ENCODE measurements around the gene ZNF516. TPM values are rescaled to one million over a fixed set of nuclear protein-coding genes. Genes with fewer than 3 reads are reported as not detected.

Gene ZNF516
- polyA plus RNA-seq, 2 of the 4 experiments (the other 2 are of a cell fraction), result 3.9 to 4.9 TPM

DNA sequence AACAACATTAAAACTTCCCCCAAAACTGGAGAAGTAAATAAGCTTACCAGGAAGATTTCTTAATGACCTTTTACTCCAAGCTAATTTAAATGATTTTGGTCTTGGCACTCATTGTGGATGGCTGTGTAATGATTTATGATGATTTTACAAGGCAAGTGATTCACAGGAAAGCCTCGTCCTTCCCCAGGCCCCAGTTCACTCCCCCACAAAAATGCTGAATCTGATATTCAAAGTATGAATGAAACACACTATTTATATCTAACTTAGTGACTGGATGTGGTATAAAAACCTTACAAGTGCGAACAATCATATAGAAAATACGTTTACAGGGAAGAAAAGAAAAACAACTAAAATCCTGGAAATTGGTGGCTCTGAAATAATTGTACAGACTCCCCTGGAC is 49.8 kb downstream of the ZNF516 start:
- 18% methylated on average over 3 of the region's 3 CpGs for WGBS (ENCODE audit: missing lambda C conversion rate)
- TF ChIP-seq MAFK (IDR thresholded peaks at IDR 0.05; ENCODE audit: partially characterized antibody) (peak; percentile 43), FOXS1 (CRISPR knock-in tag; IDR thresholded peaks at IDR 0.05) (no peak)
- Histone ChIP-seq H3K4me1 (peaks cover 27% of the 10 kb centered on the region), H3K4me3 (no peak overlapping the region), H3K27ac (peak overlapping the region; percentile 52 to 81; a peak in 5 of 6 replicates), H3K9me3 (no peaks in the 10 kb centered on the region), H3K4me2 (peak overlapping the region; percentile 64)
- POLR2A ChIA-PET, result no interaction called here
- DNase-seq (ENCODE audit: low read depth in 1 of 2, low spot score in 1 of 2) (peak in 1 of 2 experiments; percentile 9), ATAC-seq (peak in 1 of 2 experiments; percentile 59; a peak in 3 of 6 replicates), FAIRE-seq (no peak)
- CTCF ChIA-PET, result interaction anchor here (0.6 kb wide), 1 partner anchor 30 kb away, joined by 4 read pairs; no protein-coding TSS in a partner anchor

GRCh38 chr18:76444446-76445105 is 50.5 kb downstream of the ZNF516 start:
- 83% methylated on average over 13 of the region's 13 CpGs for WGBS (ENCODE audit: missing lambda C conversion rate)

DNA sequence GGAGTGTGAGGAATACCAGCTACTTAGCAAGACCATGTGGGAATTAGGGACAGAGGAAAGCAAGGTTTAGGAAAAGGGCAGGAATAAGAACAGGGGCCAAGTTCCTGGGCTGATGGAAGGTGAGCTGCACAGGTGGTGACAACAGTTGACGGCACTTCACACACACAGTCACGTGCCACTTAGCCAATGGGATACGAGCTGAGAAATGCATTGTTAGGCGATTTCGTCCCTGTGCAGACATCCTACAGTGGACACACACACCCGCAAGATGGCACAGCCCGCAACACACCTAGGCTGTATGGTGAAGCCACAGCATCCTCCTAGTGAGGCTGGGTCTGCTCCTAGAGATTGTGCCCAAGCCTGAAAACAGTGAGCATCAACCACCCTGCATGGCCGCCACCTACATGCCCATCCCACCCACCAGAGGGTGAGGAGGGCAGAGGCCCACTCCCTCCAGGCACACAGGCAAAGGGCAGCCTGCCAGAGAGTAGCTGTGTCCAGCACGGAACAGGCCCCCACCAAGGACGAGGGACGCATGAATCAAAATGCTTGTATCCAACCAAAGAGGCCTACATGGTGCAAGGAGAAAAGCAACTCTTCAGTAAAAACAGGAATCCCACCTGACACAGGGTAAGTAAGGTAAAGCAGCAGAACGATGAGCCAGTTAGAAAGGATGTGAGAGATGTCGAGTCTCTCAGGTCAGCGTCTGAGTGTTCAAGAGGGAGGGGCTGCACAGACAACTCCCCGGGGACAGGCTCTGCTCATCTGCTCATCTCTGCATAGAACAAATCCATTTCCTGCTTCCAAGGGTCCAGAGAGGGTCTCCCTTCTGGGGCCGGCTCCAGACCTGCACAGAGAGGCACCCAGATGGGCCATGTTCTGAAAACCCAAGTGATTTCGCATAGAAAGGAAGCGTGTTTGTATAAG is 51.3 kb downstream of the ZNF516 start:
- Histone ChIP-seq H3K4me1 (peaks cover 27% of the 10 kb centered on the region), H3K4me3 (no peak overlapping the region), H3K27ac (no peak overlapping the region), H3K9me3 (no peaks in the 10 kb centered on the region), H3K4me2 (no peak overlapping the region)
- POLR2A ChIA-PET, result no interaction called here
- FAIRE-seq (no peak), DNase-seq (ENCODE audit: low read depth in 1 of 2, low spot score in 1 of 2) (no peak), ATAC-seq (no peak)
- WGBS (ENCODE audit: missing lambda C conversion rate), result 89% methylated on average over 14 of the region's 18 CpGs
- CTCF ChIA-PET, result interaction anchor here (1.5 to 1.9 kb wide), 2 partner anchors 16 to 243 kb away, joined by 4 to 5 read pairs; no protein-coding TSS in a partner anchor
- TF ChIP-seq, protein P1, sequence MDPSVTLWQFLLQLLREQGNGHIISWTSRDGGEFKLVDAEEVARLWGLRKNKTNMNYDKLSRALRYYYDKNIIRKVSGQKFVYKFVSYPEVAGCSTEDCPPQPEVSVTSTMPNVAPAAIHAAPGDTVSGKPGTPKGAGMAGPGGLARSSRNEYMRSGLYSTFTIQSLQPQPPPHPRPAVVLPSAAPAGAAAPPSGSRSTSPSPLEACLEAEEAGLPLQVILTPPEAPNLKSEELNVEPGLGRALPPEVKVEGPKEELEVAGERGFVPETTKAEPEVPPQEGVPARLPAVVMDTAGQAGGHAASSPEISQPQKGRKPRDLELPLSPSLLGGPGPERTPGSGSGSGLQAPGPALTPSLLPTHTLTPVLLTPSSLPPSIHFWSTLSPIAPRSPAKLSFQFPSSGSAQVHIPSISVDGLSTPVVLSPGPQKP (IDR thresholded peaks at IDR 0.05; ENCODE audit: low read depth, low read length), result no peak
- no peak for TF ChIP-seq PHF8 (IDR thresholded peaks at IDR 0.05; ENCODE audit: borderline replicate concordance, low read depth)
- no peak for TF ChIP-seq RARB (CRISPR knock-in tag; IDR thresholded peaks at IDR 0.05)
- TF ChIP-seq SREBF2 (IDR thresholded peaks at IDR 0.05), result no peak
- no peak for TF ChIP-seq HOXB13 (CRISPR knock-in tag; IDR thresholded peaks at IDR 0.05; ENCODE audit: low read depth)
- TF ChIP-seq, protein P2, sequence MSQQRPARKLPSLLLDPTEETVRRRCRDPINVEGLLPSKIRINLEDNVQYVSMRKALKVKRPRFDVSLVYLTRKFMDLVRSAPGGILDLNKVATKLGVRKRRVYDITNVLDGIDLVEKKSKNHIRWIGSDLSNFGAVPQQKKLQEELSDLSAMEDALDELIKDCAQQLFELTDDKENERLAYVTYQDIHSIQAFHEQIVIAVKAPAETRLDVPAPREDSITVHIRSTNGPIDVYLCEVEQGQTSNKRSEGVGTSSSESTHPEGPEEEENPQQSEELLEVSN (IDR thresholded peaks at IDR 0.05; ENCODE audit: borderline replicate concordance, low read depth), result no peak
- TF ChIP-seq, protein P3, sequence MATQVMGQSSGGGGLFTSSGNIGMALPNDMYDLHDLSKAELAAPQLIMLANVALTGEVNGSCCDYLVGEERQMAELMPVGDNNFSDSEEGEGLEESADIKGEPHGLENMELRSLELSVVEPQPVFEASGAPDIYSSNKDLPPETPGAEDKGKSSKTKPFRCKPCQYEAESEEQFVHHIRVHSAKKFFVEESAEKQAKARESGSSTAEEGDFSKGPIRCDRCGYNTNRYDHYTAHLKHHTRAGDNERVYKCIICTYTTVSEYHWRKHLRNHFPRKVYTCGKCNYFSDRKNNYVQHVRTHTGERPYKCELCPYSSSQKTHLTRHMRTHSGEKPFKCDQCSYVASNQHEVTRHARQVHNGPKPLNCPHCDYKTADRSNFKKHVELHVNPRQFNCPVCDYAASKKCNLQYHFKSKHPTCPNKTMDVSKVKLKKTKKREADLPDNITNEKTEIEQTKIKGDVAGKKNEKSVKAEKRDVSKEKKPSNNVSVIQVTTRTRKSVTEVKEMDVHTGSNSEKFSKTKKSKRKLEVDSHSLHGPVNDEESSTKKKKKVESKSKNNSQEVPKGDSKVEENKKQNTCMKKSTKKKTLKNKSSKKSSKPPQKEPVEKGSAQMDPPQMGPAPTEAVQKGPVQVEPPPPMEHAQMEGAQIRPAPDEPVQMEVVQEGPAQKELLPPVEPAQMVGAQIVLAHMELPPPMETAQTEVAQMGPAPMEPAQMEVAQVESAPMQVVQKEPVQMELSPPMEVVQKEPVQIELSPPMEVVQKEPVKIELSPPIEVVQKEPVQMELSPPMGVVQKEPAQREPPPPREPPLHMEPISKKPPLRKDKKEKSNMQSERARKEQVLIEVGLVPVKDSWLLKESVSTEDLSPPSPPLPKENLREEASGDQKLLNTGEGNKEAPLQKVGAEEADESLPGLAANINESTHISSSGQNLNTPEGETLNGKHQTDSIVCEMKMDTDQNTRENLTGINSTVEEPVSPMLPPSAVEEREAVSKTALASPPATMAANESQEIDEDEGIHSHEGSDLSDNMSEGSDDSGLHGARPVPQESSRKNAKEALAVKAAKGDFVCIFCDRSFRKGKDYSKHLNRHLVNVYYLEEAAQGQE (IDR thresholded peaks at IDR 0.05), result no peak

More at GRCh38 chr18:76444446-76445105, 50.5 kb downstream of the ZNF516 start:
- ChIA-PET POLR2A (no interaction called here), CTCF (interaction anchor here (1.9 kb wide), 1 partner anchor 243 kb away, joined by 5 read pairs; no protein-coding TSS in a partner anchor)
- H3K4me1 ChIP-seq, result peaks cover 27% of the 10 kb centered on the region
- H3K27ac ChIP-seq, result peak overlapping the region in 1 of 2 experiments; percentile 81; a peak in 2 of 6 replicates
- TF ChIP-seq FOSL2 (IDR thresholded peaks at IDR 0.05) (no peak), FOSL2 (CRISPR knock-in tag; IDR thresholded peaks at IDR 0.05) (no peak), NPAS2 (CRISPR knock-in tag; IDR thresholded peaks at IDR 0.05; ENCODE audit: borderline replicate concordance) (no peak), CBX2 (IDR thresholded peaks at IDR 0.05; ENCODE audit: borderline replicate concordance, low read depth) (no peak), POLR2AphosphoS2 (conservative IDR thresholded peaks at IDR 0.05; ENCODE audit: low read length) (no peak), MAZ (IDR thresholded peaks at IDR 0.05; ENCODE audit: borderline replicate concordance, low read depth, low read length) (no peak), KDM1A (IDR thresholded peaks at IDR 0.05; ENCODE audit: low read depth) (no peak), HOXB13 (CRISPR knock-in tag; IDR thresholded peaks at IDR 0.05; ENCODE audit: low read depth) (no peak), CHD2 (IDR thresholded peaks at IDR 0.05; ENCODE audit: low read length, partially characterized antibody) (no peak), ZC3H11A (IDR thresholded peaks at IDR 0.05) (no peak), SMC3 (IDR thresholded peaks at IDR 0.05) (no peak), HES2 (IDR thresholded peaks at IDR 0.05) (no peak)
- TF ChIP-seq, protein P2 (IDR thresholded peaks at IDR 0.05; ENCODE audit: borderline replicate concordance, low read depth), result no peak
- TF ChIP-seq, protein P3 (IDR thresholded peaks at IDR 0.05), result no peak
- FAIRE-seq (no peak), ATAC-seq (no peak; a peak in 1 of 6 replicates), DNase-seq (ENCODE audit: low read depth in 1 of 2, low spot score in 1 of 2) (no peak)
- H3K4me3 ChIP-seq, result no peak overlapping the region
- H3K4me2 ChIP-seq, result peak overlapping the region; percentile 64
- H3K9me3 ChIP-seq, result no peaks in the 10 kb centered on the region

Measured in A549 (cell line).